SU-DHL-6 (cell line): ENCODE results near the gene TNIP3.

Experiments used
- H2AFZ ChIP-seq: fragments of 200-600 bp; sonication (generic); 2 replicates; pipeline ENCODE4 v1.6.1; 2014; ENCODE audit warnings: low read depth, mild to moderate bottlenecking, moderate library complexity, mixed read lengths, antibody characterized with exemption, low read length; ENCODE audit not compliant: severe bottlenecking
- H3F3A ChIP-seq: fragments of 200-600 bp; shearing (Covaris generic); 2 replicates; pipeline ENCODE4 v1.6.0; 2016; ENCODE audit warnings: antibody characterized with exemption, mild to moderate bottlenecking; ENCODE audit not compliant: insufficient read depth
- H3K27ac ChIP-seq: fragments of 200-600 bp; sonication (generic); 2 replicates; pipeline ENCODE4 v1.5.1; 2016; ENCODE audit warnings: low read depth, mild to moderate bottlenecking, low read length, moderate library complexity, mixed read lengths
- H3K27me3 ChIP-seq: fragments of 200-600 bp; sonication (generic), shearing (Covaris generic); 2 replicates; pipeline ENCODE4 v1.6.0; 2014; ENCODE audit warnings: mild to moderate bottlenecking, low read length
- H3K36me3 ChIP-seq: fragments of 200-600 bp; sonication (generic); 2 replicates; pipeline ENCODE4 v1.6.1; 2014; ENCODE audit warnings: mild to moderate bottlenecking, low read length, mixed read lengths
- H3K4me2 ChIP-seq: fragments of 300-600, 200-600 bp; shearing (Covaris generic), sonication (generic); 2 replicates; pipeline ENCODE4 v1.6.0; 2014; ENCODE audit warnings: low read length, low read depth, mild to moderate bottlenecking; ENCODE audit not compliant: poor library complexity, severe bottlenecking
- H3K4me3 ChIP-seq: fragments of 200-600 bp; sonication (generic); 2 replicates; pipeline ENCODE4 v1.5.1; 2014; ENCODE audit warnings: antibody characterized with exemption, low read length, mild to moderate bottlenecking, mixed read lengths; ENCODE audit not compliant: insufficient read depth, poor library complexity, severe bottlenecking
- H3K79me2 ChIP-seq: fragments of 200-600 bp; sonication (generic); 2 replicates; pipeline ENCODE4 v1.6.1; 2014; ENCODE audit warnings: mild to moderate bottlenecking, low read length, moderate library complexity; ENCODE audit not compliant: insufficient read depth
- H3K9ac ChIP-seq: fragments of 200-600 bp; sonication (generic); 2 replicates; pipeline ENCODE4 v1.7.0; 2014; ENCODE audit warnings: mild to moderate bottlenecking, low read length
- H3K9me2 ChIP-seq: fragments of 200-600 bp; sonication (generic); replicated peaks from 2 replicates; pipeline ENCODE4 v1.6.1; 2014; ENCODE audit warnings: low read length; ENCODE audit not compliant: insufficient read depth
- H3K9me3 ChIP-seq: fragments of 200-600 bp; sonication (generic); 2 replicates; pipeline ENCODE4 v1.6.1; 2014; ENCODE audit warnings: low read length, mixed read lengths; ENCODE audit not compliant: insufficient read depth
- H4K20me1 ChIP-seq: fragments of 200-600 bp; sonication (generic); 2 replicates; pipeline ENCODE4 v1.6.1; 2014; ENCODE audit warnings: low read depth, mild to moderate bottlenecking, antibody characterized with exemption, low read length, moderate library complexity, mixed read lengths
- EZH2phosphoT487 ChIP-seq: fragments of 200-600 bp; sonication (generic), shearing (Covaris generic); conservative IDR thresholded peaks from 2 replicates; pipeline ENCODE4 v1.6.1; 2018; ENCODE audit warnings: mild to moderate bottlenecking, antibody characterized with exemption, low read length, moderate library complexity, mixed read lengths
- TF ChIP-seq, protein P1 (sequence below): fragments of 200-600 bp; sonication (generic); IDR thresholded peaks from one replicate; pipeline ENCODE4 v1.5.1; 2017; ENCODE audit warnings: antibody characterized with exemption, mild to moderate bottlenecking, low read length, moderate library complexity; ENCODE audit not compliant: insufficient read depth, poor library complexity, severe bottlenecking

The TNIP3 gene

DNA sequence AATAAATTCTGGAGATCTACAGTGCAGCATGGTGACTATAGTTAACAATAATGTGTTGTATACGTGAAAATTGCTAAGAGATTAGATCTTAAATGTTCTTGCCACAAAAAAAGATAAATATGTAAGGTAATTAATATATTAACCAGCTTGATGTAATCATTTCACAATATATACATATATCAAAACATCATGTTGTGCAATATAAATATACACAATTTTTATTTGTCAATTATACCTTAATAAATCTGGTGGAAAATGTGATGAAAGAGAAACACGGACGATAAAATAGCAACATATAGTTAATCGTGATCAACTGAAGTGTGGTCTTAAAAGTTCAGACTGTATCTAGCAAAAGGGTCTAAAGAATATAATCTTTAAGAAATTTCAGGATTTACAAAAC lies 75.3 kb downstream of the TNIP3 start:
- Histone ChIP-seq H3K79me2 (no peaks in the 10 kb centered on the region), H3F3A (no peaks in the 10 kb centered on the region), H2AFZ (no peak overlapping the region), H3K4me2 (no peak overlapping the region), H3K9me2 (no peaks in the 10 kb centered on the region), H4K20me1 (no peaks in the 10 kb centered on the region), H3K4me3 (no peak overlapping the region), H3K9ac (no peak overlapping the region), H3K36me3 (no peaks in the 10 kb centered on the region), H3K27me3 (no peaks in the 10 kb centered on the region), H3K9me3 (no peaks in the 10 kb centered on the region), H3K27ac (no peak overlapping the region)
- TF ChIP-seq EZH2phosphoT487 = no peak
- TF ChIP-seq, protein P1, sequence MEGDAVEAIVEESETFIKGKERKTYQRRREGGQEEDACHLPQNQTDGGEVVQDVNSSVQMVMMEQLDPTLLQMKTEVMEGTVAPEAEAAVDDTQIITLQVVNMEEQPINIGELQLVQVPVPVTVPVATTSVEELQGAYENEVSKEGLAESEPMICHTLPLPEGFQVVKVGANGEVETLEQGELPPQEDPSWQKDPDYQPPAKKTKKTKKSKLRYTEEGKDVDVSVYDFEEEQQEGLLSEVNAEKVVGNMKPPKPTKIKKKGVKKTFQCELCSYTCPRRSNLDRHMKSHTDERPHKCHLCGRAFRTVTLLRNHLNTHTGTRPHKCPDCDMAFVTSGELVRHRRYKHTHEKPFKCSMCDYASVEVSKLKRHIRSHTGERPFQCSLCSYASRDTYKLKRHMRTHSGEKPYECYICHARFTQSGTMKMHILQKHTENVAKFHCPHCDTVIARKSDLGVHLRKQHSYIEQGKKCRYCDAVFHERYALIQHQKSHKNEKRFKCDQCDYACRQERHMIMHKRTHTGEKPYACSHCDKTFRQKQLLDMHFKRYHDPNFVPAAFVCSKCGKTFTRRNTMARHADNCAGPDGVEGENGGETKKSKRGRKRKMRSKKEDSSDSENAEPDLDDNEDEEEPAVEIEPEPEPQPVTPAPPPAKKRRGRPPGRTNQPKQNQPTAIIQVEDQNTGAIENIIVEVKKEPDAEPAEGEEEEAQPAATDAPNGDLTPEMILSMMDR = no peak
